GM12878 (cell line): ENCODE results near the gene HLA-DRB1. TPM values are rescaled to one million over a fixed set of nuclear protein-coding genes. Genes with fewer than 3 reads are reported as not detected.

Source experiments
- EGR1 ChIP-seq, 2 experiments: IDR thresholded peaks; 1 replicate in 1 of 2; 2 replicates in 1 of 2; pipeline ENCODE4 v1.6.1; 2011 to 2012; ENCODE audit warnings: low read depth in 2 of 2, low read length in 2 of 2, borderline replicate concordance in 1 of 2, mild to moderate bottlenecking in 1 of 2, moderate library complexity in 1 of 2
- EZH2 ChIP-seq: IDR thresholded peaks from 2 replicates; pipeline ENCODE4 v1.6.1; 2012; ENCODE audit warnings: low read depth, mild to moderate bottlenecking, control low read depth, inconsistent platforms, low read length, borderline replicate concordance; ENCODE audit not compliant: control insufficient read depth
- FOXM1 ChIP-seq: IDR thresholded peaks from 2 replicates; pipeline ENCODE4 v1.6.1; 2012; ENCODE audit warnings: low read depth, mild to moderate bottlenecking, inconsistent platforms, low read length, moderate library complexity
- HDAC6 ChIP-seq: fragments of 200-600 bp; sonication (generic); IDR thresholded peaks from one replicate; pipeline ENCODE4 v1.8.0; 2017; ENCODE audit warnings: antibody characterized with exemption; ENCODE audit not compliant: unreplicated experiment
- HDGF ChIP-seq: fragments of 450-650 bp; IDR thresholded peaks from 2 replicates; pipeline ENCODE4 v1.6.1; 2016; ENCODE audit warnings: antibody characterized with exemption
- JUND ChIP-seq: IDR thresholded peaks from 2 replicates; pipeline ENCODE4 v1.6.1; 2012; ENCODE audit warnings: low read depth, mild to moderate bottlenecking, low read length, improper control_type of control experiment, moderate library complexity
- KDM1A ChIP-seq: fragments of 200-600 bp; sonication (generic); IDR thresholded peaks from 2 replicates; pipeline ENCODE4 v1.6.1; 2016; ENCODE audit warnings: borderline replicate concordance
- MTA3 ChIP-seq: IDR thresholded peaks from 2 replicates; pipeline ENCODE4 v1.6.1; 2012; ENCODE audit warnings: low read length, inconsistent platforms, borderline replicate concordance
- NR2C1 ChIP-seq: fragments of 450-650 bp; IDR thresholded peaks from 2 replicates; pipeline ENCODE4 v1.6.1; 2017; ENCODE audit warnings: antibody characterized with exemption, mild to moderate bottlenecking, moderate library complexity
- RUNX3 ChIP-seq: IDR thresholded peaks from 2 replicates; pipeline ENCODE4 v1.6.1; 2012; ENCODE audit warnings: low read length, inconsistent platforms
- ZNF384 ChIP-seq: IDR thresholded peaks from 2 replicates; pipeline ENCODE4 v1.6.1; 2012; ENCODE audit warnings: low read depth, mild to moderate bottlenecking, low read length, improper control_type of control experiment, borderline replicate concordance
- ZSCAN29 ChIP-seq: fragments of 450-650 bp; IDR thresholded peaks from 2 replicates; pipeline ENCODE4 v1.6.1; 2017; ENCODE audit warnings: mild to moderate bottlenecking, moderate library complexity
- polyA plus RNA-seq, 11 experiments: library from polyadenylated mRNA; depleted of rRNA in 4 of 11; unstranded in 6 of 11; stranded (reverse) in 5 of 11; fragments of >200 nt; fragmentation: Nextera tagmentation in 4 of 11; fragmentation: Illumina TruSeq in 1 of 11; extraction: Ambion mirVana in 4 of 11; extraction: Trizol in 1 of 11; gene quantifications; 1 replicate in 1 of 11; 2 replicates in 10 of 11; pipeline versions ENCODE4 v1.2.1 to v1.2.3, GENCODE V29; 2011 to 2016; ENCODE audit warnings: inconsistent platforms in 2 of 11, missing spikeins in 2 of 11, low read depth in 1 of 11
- total RNA-seq, 4 experiments: library from RNA; depleted of rRNA in 3 of 4; stranded (reverse); fragments of >200 nt in 3 of 4; fragmentation: Illumina TruSeq in 1 of 4; extraction: Trizol in 1 of 4; gene quantifications; 2 replicates each; pipeline versions ENCODE4 v1.2.1 to v1.2.3, GENCODE V29; 2013 to 2021
- TF ChIP-seq, protein P1 (sequence below): fragments of 450-650 bp; IDR thresholded peaks from 2 replicates; pipeline ENCODE4 v1.6.1; 2017; ENCODE audit warnings: borderline replicate concordance
- TF ChIP-seq, protein P2 (sequence below): fragments of 450-650 bp; formaldehyde crosslinking; IDR thresholded peaks from 2 replicates; pipeline ENCODE4 v1.4.0; 2022; ENCODE audit warnings: mild to moderate bottlenecking, moderate library complexity
- TF ChIP-seq, protein P3 (sequence below): fragments of 450-650 bp; IDR thresholded peaks from 2 replicates; pipeline ENCODE4 v1.6.1; 2017; ENCODE audit warnings: mild to moderate bottlenecking
- TF ChIP-seq, protein P4 (sequence below): fragments of 450-650 bp; IDR thresholded peaks from 2 replicates; pipeline ENCODE4 v1.6.1; 2014; ENCODE audit warnings: mild to moderate bottlenecking
- TF ChIP-seq, protein P5 (sequence below): IDR thresholded peaks from 2 replicates; pipeline ENCODE4 v1.6.1; 2011; ENCODE audit warnings: mild to moderate bottlenecking, low read depth, low read length, moderate library complexity; ENCODE audit not compliant: insufficient replicate concordance
- TF ChIP-seq, protein P6 (sequence below): IDR thresholded peaks from 2 replicates; pipeline ENCODE4 v1.6.1; 2011; ENCODE audit warnings: borderline replicate concordance, low read depth, mild to moderate bottlenecking, moderate library complexity, low read length; ENCODE audit not compliant: insufficient read depth, poor library complexity, severe bottlenecking

HLA-DRB1 gene
- total and polyA plus RNA-seq, 10 of the 15 experiments (the other 5 are each of a cell fraction or from before 2014, with no cell fraction given), result 312 to 1,082 (median 604) TPM

DNA sequence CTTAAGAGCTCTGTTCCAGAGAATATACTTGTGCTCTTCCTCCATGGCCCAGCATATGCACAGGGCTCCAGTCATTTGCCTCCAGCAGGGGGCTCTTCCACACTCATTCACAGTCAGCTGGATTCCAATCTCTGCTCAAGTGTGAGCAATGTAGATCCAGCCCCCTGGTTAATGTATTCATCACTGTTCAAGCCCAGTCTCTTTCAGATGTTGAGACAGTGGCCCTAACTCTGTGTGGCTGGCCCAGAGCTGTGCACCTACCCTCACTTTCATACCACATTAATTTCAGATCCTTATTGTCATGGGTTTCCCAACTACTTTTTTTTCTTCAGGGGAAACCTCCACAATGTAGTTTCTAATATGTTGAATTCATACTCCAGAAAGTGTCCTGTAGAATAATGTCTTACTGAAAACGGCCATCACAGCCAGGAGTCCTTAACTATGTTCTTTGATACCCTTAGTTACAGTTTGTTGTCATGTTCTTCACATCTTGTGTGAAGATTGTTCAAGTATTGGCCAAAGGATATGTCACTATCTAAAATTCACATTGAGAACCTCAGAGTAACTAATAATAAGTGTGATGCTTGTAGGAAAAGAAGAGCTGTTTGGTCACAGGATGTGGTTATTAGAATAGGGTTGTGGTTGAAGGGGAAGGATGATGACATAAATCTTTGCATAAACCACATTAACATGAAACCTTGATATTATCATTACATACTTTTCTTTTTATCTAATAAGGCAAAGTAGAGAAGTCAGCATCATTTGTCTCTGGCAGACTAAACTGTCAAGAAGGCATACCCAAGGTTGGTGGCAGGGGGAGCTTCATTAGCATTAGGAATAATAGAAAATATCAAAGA, 33.1 kb upstream of the HLA-DRB1 start (continued):
- TF ChIP-seq, protein P1, sequence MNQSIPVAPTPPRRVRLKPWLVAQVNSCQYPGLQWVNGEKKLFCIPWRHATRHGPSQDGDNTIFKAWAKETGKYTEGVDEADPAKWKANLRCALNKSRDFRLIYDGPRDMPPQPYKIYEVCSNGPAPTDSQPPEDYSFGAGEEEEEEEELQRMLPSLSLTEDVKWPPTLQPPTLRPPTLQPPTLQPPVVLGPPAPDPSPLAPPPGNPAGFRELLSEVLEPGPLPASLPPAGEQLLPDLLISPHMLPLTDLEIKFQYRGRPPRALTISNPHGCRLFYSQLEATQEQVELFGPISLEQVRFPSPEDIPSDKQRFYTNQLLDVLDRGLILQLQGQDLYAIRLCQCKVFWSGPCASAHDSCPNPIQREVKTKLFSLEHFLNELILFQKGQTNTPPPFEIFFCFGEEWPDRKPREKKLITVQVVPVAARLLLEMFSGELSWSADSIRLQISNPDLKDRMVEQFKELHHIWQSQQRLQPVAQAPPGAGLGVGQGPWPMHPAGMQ, result no peak
- TF ChIP-seq, protein P2, sequence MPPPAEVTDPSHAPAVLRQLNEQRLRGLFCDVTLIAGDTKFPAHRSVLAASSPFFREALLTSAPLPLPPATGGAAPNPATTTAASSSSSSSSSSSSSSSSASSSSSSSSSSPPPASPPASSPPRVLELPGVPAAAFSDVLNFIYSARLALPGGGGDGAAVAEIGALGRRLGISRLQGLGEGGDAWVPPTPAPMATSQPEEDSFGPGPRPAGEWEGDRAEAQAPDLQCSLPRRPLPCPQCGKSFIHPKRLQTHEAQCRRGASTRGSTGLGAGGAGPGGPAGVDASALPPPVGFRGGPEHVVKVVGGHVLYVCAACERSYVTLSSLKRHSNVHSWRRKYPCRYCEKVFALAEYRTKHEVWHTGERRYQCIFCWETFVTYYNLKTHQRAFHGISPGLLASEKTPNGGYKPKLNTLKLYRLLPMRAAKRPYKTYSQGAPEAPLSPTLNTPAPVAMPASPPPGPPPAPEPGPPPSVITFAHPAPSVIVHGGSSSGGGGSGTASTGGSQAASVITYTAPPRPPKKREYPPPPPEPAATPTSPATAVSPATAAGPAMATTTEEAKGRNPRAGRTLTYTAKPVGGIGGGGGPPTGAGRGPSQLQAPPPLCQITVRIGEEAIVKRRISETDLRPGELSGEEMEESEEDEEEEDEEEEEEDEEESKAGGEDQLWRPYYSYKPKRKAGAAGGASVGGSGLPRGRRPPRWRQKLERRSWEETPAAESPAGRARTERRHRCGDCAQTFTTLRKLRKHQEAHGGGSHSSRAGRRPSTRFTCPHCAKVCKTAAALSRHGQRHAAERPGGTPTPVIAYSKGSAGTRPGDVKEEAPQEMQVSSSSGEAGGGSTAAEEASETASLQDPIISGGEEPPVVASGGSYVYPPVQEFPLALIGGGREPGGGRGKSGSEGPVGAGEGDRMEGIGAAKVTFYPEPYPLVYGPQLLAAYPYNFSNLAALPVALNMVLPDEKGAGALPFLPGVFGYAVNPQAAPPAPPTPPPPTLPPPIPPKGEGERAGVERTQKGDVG (CRISPR knock-in tag), result no peak
- TF ChIP-seq HDGF, result no peak
- TF ChIP-seq ZNF384, result peak; percentile 76
- no peak for TF ChIP-seq KDM1A
- TF ChIP-seq EGR1 (IDR thresholded peaks at IDR 0.05; ENCODE audit: borderline replicate concordance in 1 of 2, low read depth in 2 of 2, low read length in 2 of 2), result no peak
- no peak for TF ChIP-seq NR2C1
- no peak for TF ChIP-seq ZSCAN29
- peak; percentile 45 for TF ChIP-seq HDAC6
- TF ChIP-seq FOXM1, result peak; percentile 94
- TF ChIP-seq, protein P3, sequence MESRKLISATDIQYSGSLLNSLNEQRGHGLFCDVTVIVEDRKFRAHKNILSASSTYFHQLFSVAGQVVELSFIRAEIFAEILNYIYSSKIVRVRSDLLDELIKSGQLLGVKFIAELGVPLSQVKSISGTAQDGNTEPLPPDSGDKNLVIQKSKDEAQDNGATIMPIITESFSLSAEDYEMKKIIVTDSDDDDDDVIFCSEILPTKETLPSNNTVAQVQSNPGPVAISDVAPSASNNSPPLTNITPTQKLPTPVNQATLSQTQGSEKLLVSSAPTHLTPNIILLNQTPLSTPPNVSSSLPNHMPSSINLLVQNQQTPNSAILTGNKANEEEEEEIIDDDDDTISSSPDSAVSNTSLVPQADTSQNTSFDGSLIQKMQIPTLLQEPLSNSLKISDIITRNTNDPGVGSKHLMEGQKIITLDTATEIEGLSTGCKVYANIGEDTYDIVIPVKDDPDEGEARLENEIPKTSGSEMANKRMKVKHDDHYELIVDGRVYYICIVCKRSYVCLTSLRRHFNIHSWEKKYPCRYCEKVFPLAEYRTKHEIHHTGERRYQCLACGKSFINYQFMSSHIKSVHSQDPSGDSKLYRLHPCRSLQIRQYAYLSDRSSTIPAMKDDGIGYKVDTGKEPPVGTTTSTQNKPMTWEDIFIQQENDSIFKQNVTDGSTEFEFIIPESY, result no peak
- peak; percentile 86; the same call in 1 of the 2 replicates for TF ChIP-seq MTA3
- TF ChIP-seq, protein P4, sequence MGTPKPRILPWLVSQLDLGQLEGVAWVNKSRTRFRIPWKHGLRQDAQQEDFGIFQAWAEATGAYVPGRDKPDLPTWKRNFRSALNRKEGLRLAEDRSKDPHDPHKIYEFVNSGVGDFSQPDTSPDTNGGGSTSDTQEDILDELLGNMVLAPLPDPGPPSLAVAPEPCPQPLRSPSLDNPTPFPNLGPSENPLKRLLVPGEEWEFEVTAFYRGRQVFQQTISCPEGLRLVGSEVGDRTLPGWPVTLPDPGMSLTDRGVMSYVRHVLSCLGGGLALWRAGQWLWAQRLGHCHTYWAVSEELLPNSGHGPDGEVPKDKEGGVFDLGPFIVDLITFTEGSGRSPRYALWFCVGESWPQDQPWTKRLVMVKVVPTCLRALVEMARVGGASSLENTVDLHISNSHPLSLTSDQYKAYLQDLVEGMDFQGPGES, result no peak
- TF ChIP-seq JUND, result no peak
- TF ChIP-seq EZH2, result 0 out of 2 replicates have a peak, but pooled peaks have one; percentile 41
- TF ChIP-seq RUNX3, result peak; percentile 100
- TF ChIP-seq, protein P5, sequence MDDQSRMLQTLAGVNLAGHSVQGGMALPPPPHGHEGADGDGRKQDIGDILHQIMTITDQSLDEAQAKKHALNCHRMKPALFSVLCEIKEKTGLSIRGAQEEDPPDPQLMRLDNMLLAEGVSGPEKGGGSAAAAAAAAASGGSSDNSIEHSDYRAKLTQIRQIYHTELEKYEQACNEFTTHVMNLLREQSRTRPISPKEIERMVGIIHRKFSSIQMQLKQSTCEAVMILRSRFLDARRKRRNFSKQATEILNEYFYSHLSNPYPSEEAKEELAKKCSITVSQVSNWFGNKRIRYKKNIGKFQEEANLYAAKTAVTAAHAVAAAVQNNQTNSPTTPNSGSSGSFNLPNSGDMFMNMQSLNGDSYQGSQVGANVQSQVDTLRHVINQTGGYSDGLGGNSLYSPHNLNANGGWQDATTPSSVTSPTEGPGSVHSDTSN, result no peak
- TF ChIP-seq, protein P6, sequence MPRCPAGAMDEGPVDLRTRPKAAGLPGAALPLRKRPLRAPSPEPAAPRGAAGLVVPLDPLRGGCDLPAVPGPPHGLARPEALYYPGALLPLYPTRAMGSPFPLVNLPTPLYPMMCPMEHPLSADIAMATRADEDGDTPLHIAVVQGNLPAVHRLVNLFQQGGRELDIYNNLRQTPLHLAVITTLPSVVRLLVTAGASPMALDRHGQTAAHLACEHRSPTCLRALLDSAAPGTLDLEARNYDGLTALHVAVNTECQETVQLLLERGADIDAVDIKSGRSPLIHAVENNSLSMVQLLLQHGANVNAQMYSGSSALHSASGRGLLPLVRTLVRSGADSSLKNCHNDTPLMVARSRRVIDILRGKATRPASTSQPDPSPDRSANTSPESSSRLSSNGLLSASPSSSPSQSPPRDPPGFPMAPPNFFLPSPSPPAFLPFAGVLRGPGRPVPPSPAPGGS, result no peak
